HUES64 (cell line): ENCODE results near the gene NIT1.

Experiments
- H3K27ac ChIP-seq: 2 replicates; pipeline ENCODE4 v1.7.0; 2013; ENCODE audit warnings: low read depth, low read length, inconsistent platforms
- H3K27me3 ChIP-seq: 2 replicates; pipeline ENCODE4 v1.6.1; 2013; ENCODE audit warnings: mild to moderate bottlenecking, low read length; ENCODE audit not compliant: insufficient read depth
- H3K36me3 ChIP-seq: 2 replicates; pipeline ENCODE4 v1.6.1; 2013; ENCODE audit warnings: mild to moderate bottlenecking, low read length; ENCODE audit not compliant: insufficient read depth
- H3K4me1 ChIP-seq: 2 replicates; pipeline ENCODE4 v1.6.1; 2013; ENCODE audit warnings: mild to moderate bottlenecking, low read length, moderate library complexity; ENCODE audit not compliant: insufficient read depth
- H3K4me3 ChIP-seq: 2 replicates; pipeline ENCODE4 v1.5.1; 2013; ENCODE audit warnings: mild to moderate bottlenecking, low read length, moderate library complexity
- H3K9ac ChIP-seq: 2 replicates; pipeline ENCODE4 v1.6.1; 2013; ENCODE audit warnings: mild to moderate bottlenecking, low read depth, low read length
- H3K9me3 ChIP-seq: 2 replicates; pipeline ENCODE4 v1.6.1; 2013; ENCODE audit warnings: low read depth, low read length; ENCODE audit not compliant: insufficient read depth
- WGBS: fragments of 150-250, 120-280 bp; methylation state at CpG from one replicate; pipeline ENCODE4 v1.1.7; 2013; ENCODE audit warnings: missing lambda C conversion rate; 5-methylcytosine and 5-hydroxymethylcytosine counted together

Gene NIT1

DNA sequence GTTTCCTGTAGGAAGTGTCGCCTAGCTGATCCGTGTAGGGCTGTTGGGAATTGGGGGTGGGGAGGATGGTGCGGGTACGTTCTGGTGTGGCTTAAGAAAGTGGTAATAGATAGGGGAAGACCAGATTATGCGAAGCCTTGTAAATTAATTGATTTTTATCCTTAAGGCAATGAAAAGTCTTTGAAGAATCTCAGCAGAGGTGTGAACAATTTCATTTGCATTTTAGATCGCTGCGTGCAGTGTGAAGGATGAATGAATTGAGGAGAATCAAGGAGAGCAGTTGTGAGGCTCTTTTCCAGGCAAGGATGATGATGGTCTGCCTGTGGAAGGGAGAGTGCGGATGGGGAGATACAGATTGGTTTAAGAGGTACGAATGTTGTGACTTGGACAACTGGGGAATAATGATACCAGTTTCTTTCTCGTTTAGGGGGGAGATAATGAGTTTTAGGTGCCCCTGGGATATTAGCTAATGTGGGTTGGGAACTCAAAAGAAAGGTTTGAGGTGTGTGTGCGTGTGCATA lies 15.4 kb downstream of the NIT1 start:
- Histone ChIP-seq H3K9me3 (no peaks in the 10 kb centered on the region), H3K4me3 (peak overlapping the region; percentile 80), H3K4me1 (peaks cover 12% of the 10 kb centered on the region), H3K27me3 (no peaks in the 10 kb centered on the region), H3K36me3 (peaks cover 26% of the 10 kb centered on the region), H3K9ac (peak overlapping the region; percentile 85), H3K27ac (peak overlapping the region; percentile 97)
- 2% methylated on average over 11 of the region's 11 CpGs for WGBS

DNA sequence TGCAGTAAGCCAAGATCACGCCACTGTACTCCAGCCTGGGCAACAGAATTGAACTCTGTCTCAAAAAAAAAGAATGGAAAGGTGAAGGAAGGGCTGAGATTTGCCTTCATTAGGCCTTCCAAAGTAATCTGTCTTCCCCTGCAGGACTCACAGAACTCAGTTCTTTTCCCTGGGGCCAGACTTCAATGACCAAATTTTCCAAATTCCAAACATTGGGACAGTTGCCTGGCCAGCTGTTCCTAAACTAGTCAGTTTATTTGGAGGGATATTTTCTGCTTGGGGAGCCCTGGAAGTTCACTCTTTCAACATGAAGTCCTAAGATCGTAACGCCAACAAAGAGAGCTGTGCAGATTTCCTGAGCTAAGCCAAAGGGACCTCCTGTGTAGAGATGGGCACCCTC lies 20.0 kb downstream of the NIT1 start:
- Histone ChIP-seq H3K4me1 (no peaks in the 10 kb centered on the region), H3K27ac (no peak overlapping the region), H3K27me3 (no peaks in the 10 kb centered on the region), H3K9me3 (no peaks in the 10 kb centered on the region), H3K4me3 (no peak overlapping the region), H3K36me3 (peaks cover 3% of the 10 kb centered on the region; the same call in 1 of the 2 replicates), H3K9ac (no peak overlapping the region)
- 95% methylated on average over 3 of the region's 3 CpGs for WGBS

DNA sequence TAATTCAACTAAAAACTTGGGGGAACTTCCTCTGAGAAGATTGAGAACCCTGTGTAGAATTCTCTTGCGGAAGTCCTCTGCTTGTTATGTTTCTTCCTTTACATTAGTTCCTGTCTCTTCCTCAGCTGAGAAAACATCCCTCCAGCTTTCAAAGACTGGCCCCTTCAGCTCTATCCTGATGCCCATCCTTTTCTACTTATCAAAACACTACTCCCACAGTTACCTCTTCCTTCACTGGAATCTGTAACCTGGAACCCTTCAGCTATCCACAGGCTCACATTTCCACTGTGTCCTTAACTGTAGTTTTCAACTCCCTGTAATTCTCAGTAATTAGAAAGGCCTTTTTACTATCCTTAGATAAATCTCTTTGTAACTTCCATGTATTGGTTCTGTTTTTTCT lies 20.5 kb downstream of the NIT1 start:
- Histone ChIP-seq H3K4me1 (no peaks in the 10 kb centered on the region), H3K9ac (no peak overlapping the region), H3K36me3 (peaks cover 3% of the 10 kb centered on the region; the same call in 1 of the 2 replicates), H3K27ac (no peak overlapping the region), H3K4me3 (no peak overlapping the region), H3K9me3 (no peaks in the 10 kb centered on the region), H3K27me3 (no peaks in the 10 kb centered on the region)
- WGBS, result 92% methylated on average over 1 of the region's 1 CpG

DNA sequence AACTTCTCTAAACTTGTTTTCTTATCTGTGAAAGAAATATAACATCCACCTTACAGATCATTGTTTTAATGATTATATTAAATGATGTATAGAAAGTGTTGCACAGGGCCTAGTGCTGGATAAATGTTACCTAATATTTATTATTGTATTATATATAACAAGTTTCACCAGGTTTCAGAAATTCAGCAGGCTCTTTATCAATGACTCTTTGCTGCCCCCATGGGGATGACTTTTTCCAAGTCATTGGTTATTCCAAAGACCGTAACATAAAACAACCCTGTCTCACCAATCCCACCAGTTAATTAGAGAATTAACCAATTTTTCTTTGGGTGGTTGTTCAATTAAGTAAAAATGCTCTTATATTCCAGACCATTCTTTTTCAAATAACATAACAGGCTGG lies 21.9 kb downstream of the NIT1 start:
- Histone ChIP-seq H3K36me3 (peaks cover 3% of the 10 kb centered on the region; the same call in 1 of the 2 replicates), H3K4me1 (no peaks in the 10 kb centered on the region), H3K27me3 (no peaks in the 10 kb centered on the region), H3K27ac (no peak overlapping the region), H3K9ac (no peak overlapping the region), H3K9me3 (no peaks in the 10 kb centered on the region), H3K4me3 (no peak overlapping the region)
- 83% methylated on average over 1 of the region's 1 CpG for WGBS

DNA sequence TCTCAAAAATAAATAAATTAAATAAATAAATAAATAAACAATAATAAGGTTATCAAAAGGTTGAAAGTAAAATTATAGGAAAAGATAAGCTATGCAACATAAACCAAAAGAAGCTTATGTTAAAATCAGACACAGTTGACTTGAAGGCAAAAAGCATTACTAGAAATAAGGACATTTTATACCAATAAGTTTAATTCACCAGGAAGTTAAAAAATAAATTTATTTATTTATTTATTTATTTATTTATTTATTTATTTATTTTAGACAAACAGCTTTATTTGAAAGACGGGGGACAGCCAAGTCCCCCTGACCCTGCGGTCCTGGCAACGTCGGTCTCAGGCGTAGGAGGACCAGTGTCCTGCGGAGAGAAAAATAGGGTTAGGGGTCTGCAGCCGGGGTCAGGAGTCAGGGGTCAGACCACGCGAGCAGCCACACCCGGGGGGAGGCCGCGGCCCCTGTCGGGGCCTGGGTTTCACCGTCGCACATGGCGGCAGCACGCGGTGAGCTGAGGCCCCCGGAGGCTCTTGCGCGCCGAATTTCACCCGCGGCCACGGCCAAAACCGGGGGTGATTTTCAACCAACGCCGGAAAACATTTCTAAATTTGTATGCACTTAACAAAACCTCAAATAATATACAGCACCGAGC lies 23.0 kb downstream of the NIT1 start:
- Histone ChIP-seq H3K9me3 (no peaks in the 10 kb centered on the region), H3K27ac (no peak overlapping the region), H3K4me1 (no peaks in the 10 kb centered on the region), H3K9ac (no peak overlapping the region), H3K4me3 (no peak overlapping the region), H3K27me3 (no peaks in the 10 kb centered on the region), H3K36me3 (no peaks in the 10 kb centered on the region)
- 97% methylated on average over 29 of the region's 29 CpGs for WGBS

DNA sequence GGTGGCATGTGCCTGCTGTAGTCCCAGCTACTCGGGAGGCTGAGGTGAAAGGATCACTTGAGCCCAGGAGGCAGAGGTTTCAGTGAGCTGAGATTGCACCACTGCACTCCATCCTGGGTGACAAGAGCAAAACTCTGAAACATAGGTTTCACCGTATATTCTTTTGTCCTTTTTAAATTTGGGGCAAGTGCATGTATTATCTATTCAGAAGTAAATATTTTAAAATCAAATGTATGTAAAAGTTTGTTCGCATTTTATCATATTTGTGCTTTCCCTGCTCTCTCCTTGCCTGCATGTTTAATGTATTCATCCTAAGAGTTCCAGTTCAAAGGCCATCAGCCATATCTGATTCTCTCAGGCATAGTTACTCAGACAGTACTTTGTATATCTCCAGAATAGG lies 27.9 kb downstream of the NIT1 start:
- H3K27ac ChIP-seq, result no peak overlapping the region
- no peaks in the 10 kb centered on the region for H3K9me3 ChIP-seq
- H3K4me1 ChIP-seq, result no peaks in the 10 kb centered on the region
- H3K9ac ChIP-seq, result no peak overlapping the region
- H3K36me3 ChIP-seq, result no peaks in the 10 kb centered on the region
- 94% methylated on average over 3 of the region's 3 CpGs for WGBS
- H3K27me3 ChIP-seq, result no peaks in the 10 kb centered on the region
- H3K4me3 ChIP-seq, result no peak overlapping the region

DNA sequence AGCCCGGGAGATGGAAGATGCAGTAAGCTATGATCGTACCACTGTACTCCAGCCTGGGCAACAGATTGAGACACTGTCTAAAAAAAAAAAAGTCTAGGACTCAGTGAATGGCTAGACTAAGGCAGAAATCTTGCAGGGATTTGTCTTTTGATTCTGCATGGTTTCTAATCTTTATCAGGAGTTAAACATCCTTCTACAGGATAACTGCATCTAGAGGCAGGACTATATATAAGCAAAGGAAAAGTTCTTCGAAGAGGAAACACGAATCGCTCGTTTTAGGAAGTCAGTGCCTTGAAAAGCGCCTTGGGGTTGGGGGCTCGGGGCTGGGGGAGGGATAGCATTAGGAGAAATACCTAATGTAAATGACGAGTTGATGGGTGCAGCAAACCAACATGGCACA lies 35.3 kb downstream of the NIT1 start:
- Histone ChIP-seq H3K36me3 (peaks cover 15% of the 10 kb centered on the region), H3K4me3 (peak overlapping the region; percentile 68), H3K27me3 (no peaks in the 10 kb centered on the region), H3K4me1 (no peaks in the 10 kb centered on the region), H3K27ac (peak overlapping the region; percentile 60; the same call in 1 of the 2 replicates), H3K9me3 (no peaks in the 10 kb centered on the region), H3K9ac (peak overlapping the region; percentile 92; the same call in 1 of the 2 replicates)
- WGBS, result 36% methylated on average over 8 of the region's 9 CpGs

DNA sequence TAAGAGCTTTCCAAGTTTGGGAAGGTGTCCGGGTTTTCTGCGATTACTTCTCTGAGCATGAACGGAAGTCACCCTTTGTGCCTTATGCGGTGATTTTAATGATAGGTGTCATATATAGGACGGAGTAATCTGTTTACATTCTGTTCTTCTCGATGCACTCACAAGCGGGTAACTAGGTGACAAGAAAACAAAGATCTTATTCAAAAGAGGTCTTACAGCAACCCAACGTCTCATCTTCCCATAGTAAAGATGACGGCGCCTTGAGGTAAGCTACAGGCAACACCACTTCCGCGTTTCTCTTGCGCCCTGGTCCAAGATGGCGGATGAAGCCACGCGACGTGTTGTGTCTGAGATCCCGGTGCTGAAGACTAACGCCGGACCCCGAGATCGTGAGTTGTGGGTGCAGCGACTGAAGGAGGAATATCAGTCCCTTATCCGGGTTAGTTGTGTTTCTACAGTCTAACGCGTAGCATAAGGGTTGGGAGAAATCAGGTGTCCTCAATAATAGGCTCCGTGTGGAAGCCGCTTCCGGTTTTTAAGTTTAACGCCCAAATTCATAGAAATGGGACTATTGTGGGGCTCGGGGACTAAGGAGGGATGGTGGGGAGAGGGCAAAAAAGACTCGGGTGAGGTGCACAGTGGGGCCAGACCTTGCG lies 35.9 kb downstream of the NIT1 start, which contains the start of gene UFC1:
TSS of gene UFC1 (plus strand) at position 297 of the 656 bp plus-strand sequence. CDS start at position 317, 20 bp downstream.
- 1% methylated on average over 33 of the region's 33 CpGs for WGBS
- no peaks in the 10 kb centered on the region for H3K9me3 ChIP-seq
- H3K9ac ChIP-seq, result peak within 1 kb of the TSS; percentile 92
- peaks cover 19% of the 10 kb centered on the region for H3K36me3 ChIP-seq
- peaks cover 4% of the 10 kb centered on the region; the same call in 1 of the 2 replicates for H3K4me1 ChIP-seq
- H3K4me3 ChIP-seq, result peak within 1 kb of the TSS; percentile 68
- H3K27ac ChIP-seq, result peak within 1 kb of the TSS; percentile 84
- H3K27me3 ChIP-seq, result no peaks in the 10 kb centered on the region

DNA sequence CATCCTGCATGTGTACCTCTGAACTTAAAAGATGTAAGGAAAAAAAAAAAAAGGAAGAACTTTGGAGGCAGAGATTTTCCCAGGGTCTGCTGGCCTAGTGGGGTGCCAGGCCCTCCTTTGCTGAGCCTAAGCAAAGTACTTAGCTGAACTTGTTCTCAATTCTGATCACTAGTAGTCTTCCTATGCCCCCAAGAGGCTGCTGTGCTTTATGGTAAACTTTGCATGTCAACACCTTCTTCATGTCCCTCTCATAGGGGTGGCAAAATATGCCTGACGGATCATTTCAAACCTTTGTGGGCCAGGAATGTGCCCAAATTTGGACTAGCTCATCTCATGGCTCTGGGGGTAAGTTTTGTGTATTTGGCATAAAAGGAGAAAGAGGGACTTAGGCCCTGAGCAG lies 40.0 kb downstream of the NIT1 start:
- H3K27ac ChIP-seq, result no peak overlapping the region
- WGBS, result 95% methylated on average over 1 of the region's 1 CpG
- H3K4me3 ChIP-seq, result no peak overlapping the region
- H3K27me3 ChIP-seq, result no peaks in the 10 kb centered on the region
- H3K36me3 ChIP-seq, result peaks cover 37% of the 10 kb centered on the region
- H3K9me3 ChIP-seq, result no peaks in the 10 kb centered on the region
- H3K9ac ChIP-seq, result no peak overlapping the region
- peaks cover 10% of the 10 kb centered on the region; the same call in 1 of the 2 replicates for H3K4me1 ChIP-seq

DNA sequence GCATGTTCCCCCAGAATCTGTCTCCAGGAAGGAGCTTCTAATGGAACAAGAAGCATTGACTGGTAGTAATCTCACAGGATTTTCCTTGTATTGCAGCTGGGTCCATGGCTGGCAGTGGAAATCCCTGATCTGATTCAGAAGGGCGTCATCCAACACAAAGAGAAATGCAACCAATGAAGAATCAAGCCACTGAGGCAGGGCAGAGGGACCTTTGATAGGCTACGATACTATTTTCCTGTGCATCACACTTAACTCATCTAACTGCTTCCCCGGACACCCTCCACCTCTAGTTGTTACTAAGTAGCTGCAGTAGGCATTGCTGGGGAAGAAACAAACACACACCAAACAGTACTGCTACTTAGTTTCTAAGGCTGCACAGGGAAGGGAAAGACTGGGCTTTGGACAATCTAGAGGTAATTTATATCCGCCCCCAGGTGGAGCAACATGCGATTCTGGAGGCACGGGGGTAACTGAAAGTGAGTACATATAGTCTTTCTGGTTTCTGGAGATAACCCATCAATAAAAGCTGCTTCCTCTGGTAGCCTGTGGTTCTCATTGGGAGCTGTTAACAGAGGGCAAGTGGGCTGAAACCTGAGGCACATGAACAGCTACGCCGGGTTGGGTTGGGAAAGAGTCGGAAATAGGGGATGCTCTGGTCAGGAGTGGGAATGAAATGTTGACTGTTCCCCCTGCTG lies 40.6 kb downstream of the NIT1 start:
- Histone ChIP-seq H3K9me3 (no peaks in the 10 kb centered on the region), H3K4me3 (peak overlapping the region; percentile 75), H3K27ac (no peak overlapping the region), H3K4me1 (peaks cover 10% of the 10 kb centered on the region; the same call in 1 of the 2 replicates), H3K36me3 (peaks cover 41% of the 10 kb centered on the region), H3K9ac (peak overlapping the region; percentile 58), H3K27me3 (no peaks in the 10 kb centered on the region)
- WGBS, result 89% methylated on average over 9 of the region's 9 CpGs
